NCI-H526 treated with DMSO at 0.1 percent for 48 hours (cell line): ENCODE measurements around the gene TACC2.

Source experiments
- DNase-seq: peaks from one replicate; lab custom pipeline; 2025; lab: John Stamatoyannopoulos, UW

The TACC2 gene

GRCh38 chr10:122222638-122223037 lies 233.7 kb downstream of the TACC2 start:
- no peak for DNase-seq

GRCh38 chr10:122224159-122224558 lies 235.2 kb downstream of the TACC2 start:
- DNase-seq = no peak

GRCh38 chr10:122225330-122225729 lies 236.4 kb downstream of the TACC2 start:
- DNase-seq = no peak

- no peak for DNase-seq
Observed at GRCh38 chr10:122227754-122228153, 238.8 kb downstream of the TACC2 start.

GRCh38 chr10:122229666-122230065 lies 240.7 kb downstream of the TACC2 start:
- no peak for DNase-seq

GRCh38 chr10:122230222-122230621 lies 241.3 kb downstream of the TACC2 start:
- no peak for DNase-seq

GRCh38 chr10:122232769-122233168 lies 243.8 kb downstream of the TACC2 start:
- DNase-seq = no peak

- DNase-seq = no peak
Observed at GRCh38 chr10:122233857-122234348, 244.9 kb downstream of the TACC2 start.

- no peak for DNase-seq
Observed at GRCh38 chr10:122234416-122234815, 245.5 kb downstream of the TACC2 start.

GRCh38 chr10:122236690-122237306 lies 247.8 kb downstream of the TACC2 start:
- DNase-seq = no peak

GRCh38 chr10:122237331-122237990 lies 248.5 kb downstream of the TACC2 start:
- DNase-seq = no peak

- DNase-seq = no peak
Observed at GRCh38 chr10:122239578-122240257, 250.8 kb downstream of the TACC2 start.

- no peak for DNase-seq
Observed at GRCh38 chr10:122240401-122240800, 251.4 kb downstream of the TACC2 start.

- DNase-seq = no peak
Observed at GRCh38 chr10:122241836-122242235, 252.9 kb downstream of the TACC2 start.

GRCh38 chr10:122243550-122243949 lies 254.6 kb downstream of the TACC2 start:
- DNase-seq = no peak

GRCh38 chr10:122244001-122244975 lies 255.3 kb downstream of the TACC2 start:
- DNase-seq = peak; percentile 4

GRCh38 chr10:122245136-122245535 lies 256.2 kb downstream of the TACC2 start:
- DNase-seq = no peak

- no peak for DNase-seq
Observed at GRCh38 chr10:122245897-122246296, 256.9 kb downstream of the TACC2 start.

- DNase-seq = no peak
Observed at GRCh38 chr10:122246830-122247520, 258.0 kb downstream of the TACC2 start.

- no peak for DNase-seq
Observed at GRCh38 chr10:122248356-122249302, 259.7 kb downstream of the TACC2 start.
